ENCODE data around the gene CCDC15. TPM values are rescaled to one million over a fixed set of nuclear protein-coding genes. Genes with fewer than 3 reads are reported as not detected.
"Not testable (repeated sequence)": the region's sequence is repeated elsewhere in the genome, so short reads cannot be mapped to it uniquely, and the experiment has no call there.

CCDC15 gene
- total and polyA plus RNA-seq, 9 donors, result 0.82 to 1.9 (median 1.1) TPM

GRCh38 chr11:124961972-124962609, 8.1 kb downstream of the CCDC15 start:
- Histone ChIP-seq H3K36me3 (no peaks in the 10 kb centered on the region), H3K4me1 (ENCODE audit: insufficient read depth) (no peaks in the 10 kb centered on the region), H3K27me3 (no peaks in the 10 kb centered on the region), H3K9me3 (no peaks in the 10 kb centered on the region), H3K4me3 (no peak overlapping the region), H3K27ac (no peak overlapping the region)
- no peak for DNase-seq
- TF ChIP-seq, protein P1, sequence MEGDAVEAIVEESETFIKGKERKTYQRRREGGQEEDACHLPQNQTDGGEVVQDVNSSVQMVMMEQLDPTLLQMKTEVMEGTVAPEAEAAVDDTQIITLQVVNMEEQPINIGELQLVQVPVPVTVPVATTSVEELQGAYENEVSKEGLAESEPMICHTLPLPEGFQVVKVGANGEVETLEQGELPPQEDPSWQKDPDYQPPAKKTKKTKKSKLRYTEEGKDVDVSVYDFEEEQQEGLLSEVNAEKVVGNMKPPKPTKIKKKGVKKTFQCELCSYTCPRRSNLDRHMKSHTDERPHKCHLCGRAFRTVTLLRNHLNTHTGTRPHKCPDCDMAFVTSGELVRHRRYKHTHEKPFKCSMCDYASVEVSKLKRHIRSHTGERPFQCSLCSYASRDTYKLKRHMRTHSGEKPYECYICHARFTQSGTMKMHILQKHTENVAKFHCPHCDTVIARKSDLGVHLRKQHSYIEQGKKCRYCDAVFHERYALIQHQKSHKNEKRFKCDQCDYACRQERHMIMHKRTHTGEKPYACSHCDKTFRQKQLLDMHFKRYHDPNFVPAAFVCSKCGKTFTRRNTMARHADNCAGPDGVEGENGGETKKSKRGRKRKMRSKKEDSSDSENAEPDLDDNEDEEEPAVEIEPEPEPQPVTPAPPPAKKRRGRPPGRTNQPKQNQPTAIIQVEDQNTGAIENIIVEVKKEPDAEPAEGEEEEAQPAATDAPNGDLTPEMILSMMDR (IDR thresholded peaks at IDR 0.05), result peak in 2 of 3 donors; percentile 40 to 53
- no peak for TF ChIP-seq EP300 (IDR thresholded peaks at IDR 0.05)
- intact Hi-C loops (cut with DNase I), result loop anchor here in 2 of 4 donors (5.0 to 10.0 kb wide), 2 partner anchors 193 to 915 kb away; no protein-coding TSS in a partner anchor
- 19% methylated on average over 5 of the region's 5 CpGs for WGBS, 3 donors

DNA sequence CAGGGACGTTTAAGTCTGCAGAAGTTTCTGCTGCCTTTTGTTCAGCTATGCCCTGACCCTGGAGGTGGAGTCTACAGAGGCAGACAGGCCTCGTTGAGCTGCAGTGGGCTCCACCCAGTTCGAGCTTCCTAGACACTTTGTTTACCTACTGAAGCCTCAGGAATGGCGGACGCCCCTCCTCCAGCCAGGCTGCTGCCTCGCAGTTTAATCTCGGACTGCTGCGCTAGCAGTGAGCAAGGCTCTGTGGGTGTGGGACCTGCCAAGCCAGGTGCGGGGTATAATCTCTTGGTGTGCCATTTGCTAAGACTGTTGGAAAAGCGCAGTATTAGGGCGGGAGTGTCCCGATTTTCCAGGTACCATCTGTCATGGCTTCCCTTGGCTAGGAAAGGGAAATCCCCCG, 14.2 kb downstream of the CCDC15 start:
- H3K4me3 ChIP-seq; H3K27ac ChIP-seq; H3K4me1 ChIP-seq (ENCODE audit: insufficient read depth); H3K9me3 ChIP-seq; DNase-seq; H3K36me3 ChIP-seq; H3K27me3 ChIP-seq: not testable (repeated sequence)
- 79 to 91% (median 87%) methylated on average over 13 of the region's 13 CpGs for WGBS, 3 donors
- intact Hi-C loops (cut with DNase I), result loop anchor here in 1 of 4 donors (10.0 kb wide), 1 partner anchor 187 kb away; no protein-coding TSS in a partner anchor

DNA sequence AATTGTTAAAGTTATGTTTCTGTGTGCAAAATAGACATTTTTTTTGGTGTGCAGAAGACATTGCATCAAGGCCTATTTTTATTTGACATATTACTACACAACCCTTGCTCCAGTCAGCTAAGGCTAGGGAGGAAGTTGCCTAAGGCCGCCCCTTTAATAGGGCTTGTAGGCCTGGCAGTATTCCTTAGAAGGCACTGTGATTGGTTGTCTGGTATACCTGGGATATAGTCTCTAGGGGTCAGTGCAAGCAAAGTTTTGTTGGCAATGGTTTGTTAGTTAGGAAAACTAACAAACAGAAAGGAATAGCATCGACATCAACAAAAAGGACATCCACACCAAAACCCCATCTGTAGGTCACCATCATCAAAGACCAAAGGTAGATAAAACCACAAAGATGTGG, 16.9 kb downstream of the CCDC15 start:
- H3K27ac ChIP-seq, result no peak overlapping the region
- no peaks in the 10 kb centered on the region for H3K4me1 ChIP-seq (ENCODE audit: insufficient read depth)
- H3K4me3 ChIP-seq, result no peak overlapping the region
- no peak for DNase-seq
- H3K9me3 ChIP-seq, result no peaks in the 10 kb centered on the region
- intact Hi-C loops (cut with DNase I), result no loop called here
- WGBS, 3 donors, result 77 to 90% (median 86%) methylated on average over 2 of the region's 2 CpGs
- no peaks in the 10 kb centered on the region for H3K36me3 ChIP-seq
- H3K27me3 ChIP-seq, result no peaks in the 10 kb centered on the region
- TF ChIP-seq, protein P1 (IDR thresholded peaks at IDR 0.05), result no peak
- TF ChIP-seq EP300 (IDR thresholded peaks at IDR 0.05) (no peak), POLR2A (IDR thresholded peaks at IDR 0.05) (no peak)

DNA sequence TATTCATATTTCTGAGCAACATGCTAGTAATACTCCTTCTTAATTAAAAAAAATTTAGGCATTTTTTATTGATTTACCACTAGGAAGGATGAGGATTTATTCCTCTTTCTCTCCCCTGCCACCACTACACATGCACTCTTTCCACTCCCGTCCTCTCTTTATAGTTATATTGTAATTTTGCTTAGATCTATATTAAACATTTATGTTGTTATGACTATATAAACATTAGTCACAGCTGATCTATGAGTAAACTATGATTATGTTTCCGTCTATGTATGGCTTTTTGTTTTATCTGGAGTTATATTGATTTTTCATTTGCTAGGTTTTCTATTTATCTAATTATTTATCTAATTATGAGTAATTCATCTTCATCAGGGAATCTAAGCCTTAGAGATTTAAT, 17.8 kb downstream of the CCDC15 start:
- intact Hi-C loops (cut with DNase I), result no loop called here
- TF ChIP-seq, protein P1 (IDR thresholded peaks at IDR 0.05), result no peak
- TF ChIP-seq POLR2A (IDR thresholded peaks at IDR 0.05), result no peak
- TF ChIP-seq EP300 (IDR thresholded peaks at IDR 0.05), result no peak
- no peaks in the 10 kb centered on the region for H3K27me3 ChIP-seq
- H3K4me3 ChIP-seq, result no peak overlapping the region
- no peaks in the 10 kb centered on the region for H3K36me3 ChIP-seq
- no peak for DNase-seq
- WGBS, 3 donors, result 93 to 95% (median 94%) methylated on average over 2 of the region's 2 CpGs
- no peaks in the 10 kb centered on the region for H3K9me3 ChIP-seq
- no peak overlapping the region for H3K27ac ChIP-seq
- no peaks in the 10 kb centered on the region for H3K4me1 ChIP-seq (ENCODE audit: insufficient read depth)

DNA sequence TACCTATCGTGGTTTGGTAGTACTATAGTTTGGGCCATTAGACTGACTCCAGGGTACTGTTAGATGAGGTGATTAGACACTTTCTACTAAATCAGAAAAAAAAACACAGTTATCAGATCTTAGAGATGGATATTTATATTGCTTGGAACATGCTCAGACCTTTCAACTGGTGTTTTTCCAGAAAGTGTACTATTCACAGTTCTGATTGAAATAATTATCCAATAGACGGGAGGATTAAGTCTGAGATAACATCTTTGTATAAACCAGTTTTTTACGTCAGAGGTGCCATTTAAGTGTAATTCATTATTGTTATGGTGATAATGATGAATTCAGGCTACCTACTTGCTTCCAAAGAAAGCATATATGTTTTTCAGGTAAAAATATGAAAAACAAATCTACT, 22.5 kb downstream of the CCDC15 start:
- no peaks in the 10 kb centered on the region for H3K4me1 ChIP-seq (ENCODE audit: insufficient read depth)
- intact Hi-C loops (cut with DNase I), result no loop called here
- 91 to 96% (median 94%) methylated on average over 3 of the region's 3 CpGs for WGBS, 3 donors
- no peaks in the 10 kb centered on the region for H3K9me3 ChIP-seq
- no peaks in the 10 kb centered on the region for H3K36me3 ChIP-seq
- no peak overlapping the region for H3K27ac ChIP-seq
- no peaks in the 10 kb centered on the region for H3K27me3 ChIP-seq
- no peak for DNase-seq
- no peak overlapping the region for H3K4me3 ChIP-seq
- TF ChIP-seq EP300 (IDR thresholded peaks at IDR 0.05) (no peak), POLR2A (IDR thresholded peaks at IDR 0.05) (no peak)
- TF ChIP-seq, protein P1 (IDR thresholded peaks at IDR 0.05), result no peak

Measured in ovary (tissue), 9 donors.